Neural crest cell (in vitro differentiated cells): ENCODE measurements around the gene CRACR2B. TPM values are rescaled to one million over a fixed set of nuclear protein-coding genes. Genes with fewer than 3 reads are reported as not detected.

ENCODE experiments used
- total RNA-seq: library from RNA; stranded (reverse); gene quantifications from 2 replicates; pipeline ENCODE4 v1.2.1, GENCODE V29; 2021

The CRACR2B gene
- total RNA-seq, 1 donor from 2014 or later: 2.7 TPM

Other genes with a start within 250 kb of the CRACR2B start
- gene IRF7, start 212.0 kb upstream of the CRACR2B start, total RNA-seq: 10.2 and 11.4 TPM in 2 replicates
- gene CDHR5, start 203.0 kb upstream of the CRACR2B start, total RNA-seq: not detected in 2 replicates
- not detected in 2 replicates for gene SCT, start 200.7 kb upstream of the CRACR2B start, total RNA-seq
- gene DRD4, start 190.7 kb upstream of the CRACR2B start, total RNA-seq: 0.30 and 0.63 TPM in 2 replicates
- gene DEAF1, start 132.7 kb upstream of the CRACR2B start, total RNA-seq: 60.9 and 67.0 TPM in 2 replicates
- 19.9 and 26.8 TPM in 2 replicates for gene TMEM80, start 132.1 kb upstream of the CRACR2B start, total RNA-seq
- gene EPS8L2, start 121.7 kb upstream of the CRACR2B start, total RNA-seq: 2.6 and 3.9 TPM in 2 replicates
- 154 and 163 TPM in 2 replicates for gene TALDO1, start 80.5 kb upstream of the CRACR2B start, total RNA-seq
- 93.6 and 94.9 TPM in 2 replicates for gene GATD1, start 50.4 kb upstream of the CRACR2B start, total RNA-seq
- 1.0 and 1.2 TPM in 2 replicates for gene CEND1, start 37.8 kb upstream of the CRACR2B start, total RNA-seq
- 53.4 and 54.6 TPM in 2 replicates for gene SLC25A22, start 29.6 kb upstream of the CRACR2B start, total RNA-seq
- gene PIDD1, start 22.7 kb upstream of the CRACR2B start, total RNA-seq: 30.7 and 37.9 TPM in 2 replicates
- gene RPLP2, start 18.0 kb upstream of the CRACR2B start, total RNA-seq: 1,810 and 1,830 TPM in 2 replicates
- gene PNPLA2, start 9.0 kb upstream of the CRACR2B start, total RNA-seq: 27.0 and 34.5 TPM in 2 replicates
- gene CD151, start 5.0 kb downstream of the CRACR2B start, total RNA-seq: 101 and 108 TPM in 2 replicates
- 128 and 134 TPM in 2 replicates for gene POLR2L, start 14.6 kb downstream of the CRACR2B start, total RNA-seq
- 40.0 and 40.2 TPM in 2 replicates for gene TSPAN4, start 14.9 kb downstream of the CRACR2B start, total RNA-seq
- 81.8 and 82.4 TPM in 2 replicates for gene CHID1, start 82.9 kb downstream of the CRACR2B start, total RNA-seq
- gene AP2A2, start 98.0 kb downstream of the CRACR2B start, total RNA-seq: 75.5 and 78.1 TPM in 2 replicates
- gene MUC6, start 208.8 kb downstream of the CRACR2B start, total RNA-seq: not detected in 2 replicates
- gene MUC2, start 247.0 kb downstream of the CRACR2B start, total RNA-seq: not detected in 2 replicates